ENCODE measurements around the gene PLPP1. TPM values are rescaled to one million over a fixed set of nuclear protein-coding genes. Genes with fewer than 3 reads are reported as not detected.

Gene PLPP1
- total and polyA plus RNA-seq, 2 of the 13 experiments (the other 11 are each of a cell fraction or from before 2014, with no cell fraction given) = 7.3 to 12.1 TPM

GRCh38 chr5:55535199-55535905, 588 bp upstream of the PLPP1 start (continued):
- TF ChIP-seq ZFP36L1 (CRISPR knock-in tag; IDR thresholded peaks at IDR 0.05) = no peak
- TF ChIP-seq SRSF4 (IDR thresholded peaks at IDR 0.05; ENCODE audit: low read depth, low read length, poor library complexity, severe bottlenecking) = no peak
- TF ChIP-seq ZNF766 (CRISPR knock-in tag; IDR thresholded peaks at IDR 0.05; ENCODE audit: borderline replicate concordance) = no peak
- no peak for TF ChIP-seq HCFC1 (IDR thresholded peaks at IDR 0.05; ENCODE audit: low read depth, low read length)
- TF ChIP-seq ZNF577 (CRISPR knock-in tag; IDR thresholded peaks at IDR 0.05; ENCODE audit: borderline replicate concordance, low read depth) = no peak
- TF ChIP-seq RFX5 (IDR thresholded peaks at IDR 0.05; ENCODE audit: low read depth, low read length) = no peak
- no peak for TF ChIP-seq REPIN1 (CRISPR knock-in tag; IDR thresholded peaks at IDR 0.05; ENCODE audit: borderline replicate concordance, low read depth)
- no peak for TF ChIP-seq ZNF460 (CRISPR knock-in tag; IDR thresholded peaks at IDR 0.05; ENCODE audit: borderline replicate concordance)

GRCh38 chr5:55533521-55534435, 986 bp downstream of the PLPP1 start:
- TSS peak; percentile 45 for BruUV-seq (replicated peaks)
- no peaks in the 10 kb centered on the region for H3K36me3 ChIP-seq (replicated peaks in 1 of 2; ENCODE audit: control insufficient read depth in 1 of 2, insufficient read depth in 2 of 2, low read length in 2 of 2)
- H3K4me1 ChIP-seq (ENCODE audit: insufficient read depth, low read length) = peaks cover 24% of the 10 kb centered on the region
- POLR2A ChIA-PET = interaction anchor here (0.8 to 1.2 kb wide), 4 partner anchors 13 to 226 kb away, joined by 3 to 4 read pairs (median 4); partner anchors contain the start of genes DHX29 and MTREX
- in situ Hi-C loops (cut with HindIII; ENCODE audit: extremely low pct_ligation_motif_present, low pct_unique_long_range_greater_than_20kb) (no loop called here), intact Hi-C loops (cut with micrococcal nuclease; ENCODE audit: unreplicated experiment) (no loop called here)
- DNase-seq (ENCODE audit: low spot score) = peak; percentile 54
- no peaks in the 10 kb centered on the region for H3K9me3 ChIP-seq (ENCODE audit: low read length)
- H3K4me3 ChIP-seq (replicated peaks in 1 of 3; ENCODE audit: insufficient read depth in 1 of 3, low read depth in 2 of 3, low read length in 3 of 3) = peak overlapping the region; percentile 81 to 95 (median 89)
- CTCF ChIA-PET (ENCODE audit: low intra/inter-chr PET ratio, low total read pairs) = no interaction called here
- H4K20me1 ChIP-seq (ENCODE audit: insufficient read depth, low read length) = no peaks in the 10 kb centered on the region
- H3K9ac ChIP-seq (ENCODE audit: insufficient read depth, low read depth, low read length) = peak overlapping the region; percentile 65
- peak; percentile 89 for ATAC-seq
- H3K79me2 ChIP-seq (ENCODE audit: insufficient read depth, low read length) = peaks cover 2% of the 10 kb centered on the region
- peak overlapping the region; percentile 18 for H2AFZ ChIP-seq (ENCODE audit: low read length)
- WGBS (ENCODE audit: low lambda C conversion rate) = 14% methylated on average over 10 of the region's 25 CpGs
- H3K27me3 ChIP-seq (ENCODE audit: control insufficient read depth in 1 of 2, insufficient read depth in 2 of 2, low read length in 2 of 2) = no peaks in the 10 kb centered on the region
- peak overlapping the region; percentile 89 for H3K4me2 ChIP-seq (ENCODE audit: low read depth, low read length)
- FAIRE-seq = peak; percentile 40
- H3K27ac ChIP-seq (ENCODE audit: extremely low read length, insufficient read depth, low read length) = peak overlapping the region; percentile 64
- TF ChIP-seq REPIN1 (CRISPR knock-in tag; IDR thresholded peaks at IDR 0.05; ENCODE audit: borderline replicate concordance, low read depth) = peak; percentile 15; the same call in 1 of the 2 replicates
- 0 out of 2 replicates have a peak, but pooled peaks have one; percentile 51 for TF ChIP-seq BATF2 (CRISPR knock-in tag; IDR thresholded peaks at IDR 0.05)
- no peak for TF ChIP-seq HNRNPK (IDR thresholded peaks at IDR 0.05; ENCODE audit: low read depth, low read length, poor library complexity, severe bottlenecking)
- no peak for TF ChIP-seq HIVEP1 (CRISPR knock-in tag; IDR thresholded peaks at IDR 0.05)
- no peak for TF ChIP-seq MLX (CRISPR knock-in tag; IDR thresholded peaks at IDR 0.05)
- TF ChIP-seq PITX1 (CRISPR knock-in tag; IDR thresholded peaks at IDR 0.05) = no peak
- no peak for TF ChIP-seq ZBTB37 (CRISPR knock-in tag; IDR thresholded peaks at IDR 0.05)
- 0 out of 2 replicates have a peak, but pooled peaks have one; percentile 14 for TF ChIP-seq MXD4 (CRISPR knock-in tag; IDR thresholded peaks at IDR 0.05)
- 0 out of 2 replicates have a peak, but pooled peaks have one; percentile 23 for TF ChIP-seq ZNF468 (CRISPR knock-in tag; IDR thresholded peaks at IDR 0.05)
- no peak for TF ChIP-seq ZNF557 (CRISPR knock-in tag; IDR thresholded peaks at IDR 0.05)

Measured in HepG2 (cell line).